B cell (primary cell): ENCODE data around the gene EHD1. TPM values are rescaled to one million over a fixed set of nuclear protein-coding genes. Genes with fewer than 3 reads are reported as not detected.

Experiments
- ATAC-seq: fragments of 200-7000 bp; cut with Tn5 transposase; one replicate; pipeline ENCODE4 v1.10.0; 2021; ENCODE audit warnings: low read depth, mild to moderate bottlenecking, moderate number of reproducible peaks, moderate library complexity
- CTCF ChIA-PET: fragments of 350-600 bp; sonication (Branson Sonifier 250); formaldehyde crosslinking; loops from one replicate; lab custom pipeline; 2021; ENCODE audit warnings: antibody characterized with exemption, inconsistent platforms; lab: Charles Lee
- POLR2A ChIA-PET: fragments of 350-600 bp; sonication (Branson Sonifier 250); formaldehyde crosslinking; loops from one replicate; lab custom pipeline; 2021; ENCODE audit warnings: antibody characterized with exemption; lab: Charles Lee
- DNase-seq: peaks from one replicate; pipeline ENCODE4 v3.0.0; 2013
- H2AFZ ChIP-seq: 2 replicates; pipeline ENCODE4 v1.6.1; 2012; ENCODE audit warnings: mild to moderate bottlenecking, low read depth, low read length; ENCODE audit not compliant: insufficient read depth, poor library complexity, severe bottlenecking
- H3K27ac ChIP-seq, 2 donors: 1 replicate in 1 of 2; 2 replicates in 1 of 2; pipeline ENCODE4 v1.5.1; 2012 to 2013; ENCODE audit warnings: low read length in 2 of 2, mild to moderate bottlenecking in 2 of 2, moderate library complexity in 1 of 2
- H3K27me3 ChIP-seq, 4 experiments: fragments of 200-600 bp in 1 of 4; sonication (generic) in 1 of 4; replicated peaks in 1 of 4; 1 replicate in 2 of 4; 2 replicates in 2 of 4; pipeline versions ENCODE4 v1.6.1 to v1.7.0; 2013 to 2016; ENCODE audit warnings: low read length in 3 of 4, mild to moderate bottlenecking in 2 of 4, mixed read lengths in 1 of 4, moderate library complexity in 1 of 4; ENCODE audit not compliant: insufficient read depth in 4 of 4, control insufficient read depth in 3 of 4; ENCODE audit errors: control extremely low read depth in 1 of 4
- H3K36me3 ChIP-seq, 2 experiments: replicated peaks in 1 of 2; 1 replicate in 1 of 2; 2 replicates in 1 of 2; pipeline versions ENCODE4 v1.6.1 to v1.7.1; 2013; ENCODE audit warnings: low read length in 1 of 2; ENCODE audit not compliant: insufficient read depth in 2 of 2, control insufficient read depth in 1 of 2; ENCODE audit errors: control extremely low read depth in 1 of 2, extremely low read depth in 1 of 2
- H3K4me1 ChIP-seq, 2 donors: fragments of 200-600 bp in 1 of 2; sonication (generic) in 1 of 2; 1 replicate in 1 of 2; 2 replicates in 1 of 2; pipeline versions ENCODE4 v1.5.1 to v1.6.1; 2013 to 2017; ENCODE audit warnings: low read length in 2 of 2; ENCODE audit not compliant: control insufficient read depth in 2 of 2, insufficient read depth in 2 of 2
- H3K4me2 ChIP-seq: replicated peaks from 2 replicates; pipeline ENCODE3; 2012; ENCODE audit warnings: mild to moderate bottlenecking, low read depth, low read length; ENCODE audit not compliant: poor library complexity, severe bottlenecking
- H3K4me3 ChIP-seq, 5 experiments: fragments of 200-600 bp in 1 of 5; sonication (generic) in 1 of 5; 1 replicate in 3 of 5; 2 replicates in 2 of 5; pipeline versions ENCODE4 v1.5.1 to v1.7.0; 2011 to 2016; ENCODE audit warnings: low read length in 4 of 5, mild to moderate bottlenecking in 4 of 5, low read depth in 2 of 5, control low read depth in 1 of 5, moderate library complexity in 1 of 5; ENCODE audit not compliant: insufficient read depth in 1 of 5; ENCODE audit errors: control extremely low read depth in 1 of 5, extremely low read depth in 1 of 5
- H3K79me2 ChIP-seq: fragments of 200-600 bp; sonication (generic); one replicate; pipeline ENCODE4 v1.6.0; 2016; ENCODE audit warnings: low read length; ENCODE audit not compliant: control insufficient read depth, insufficient read depth
- H3K9ac ChIP-seq: fragments of 200-600 bp; sonication (generic); 2 replicates; pipeline ENCODE4 v1.6.1; 2017; ENCODE audit warnings: mild to moderate bottlenecking, low read length, moderate library complexity
- H3K9me3 ChIP-seq, 3 donors: one replicate each; pipeline versions ENCODE4 v1.6.1 to v1.7.1; 2013; ENCODE audit warnings: low read length in 2 of 3; ENCODE audit not compliant: control insufficient read depth in 2 of 3, insufficient read depth in 1 of 3; ENCODE audit errors: control extremely low read depth in 1 of 3
- H4K20me1 ChIP-seq: 2 replicates; pipeline ENCODE4 v1.6.0; 2012; ENCODE audit warnings: mild to moderate bottlenecking, low read length; ENCODE audit not compliant: insufficient read depth, control insufficient read depth, poor library complexity, severe bottlenecking
- H3K27ac Mint-ChIP-seq: one replicate; pipeline ENCODE4 v1.8.0; 2021; ENCODE audit warnings: mixed read lengths
- H3K27me3 Mint-ChIP-seq: one replicate; pipeline ENCODE4 v1.8.0; 2021; ENCODE audit warnings: mixed read lengths
- H3K4me1 Mint-ChIP-seq: one replicate; pipeline ENCODE4 v1.8.0; 2021; ENCODE audit warnings: mixed read lengths
- H3K4me3 Mint-ChIP-seq: one replicate; pipeline ENCODE4 v1.8.0; 2021; ENCODE audit warnings: mixed read lengths
- H3K9me3 Mint-ChIP-seq: one replicate; pipeline ENCODE4 v1.8.0; 2022; ENCODE audit warnings: mixed read lengths; ENCODE audit not compliant: insufficient read depth
- CTCF ChIP-seq: fragments of 200-600 bp; IDR thresholded peaks from one replicate; pipeline ENCODE4 v1.8.0; 2022; ENCODE audit warnings: antibody characterized with exemption, mild to moderate bottlenecking
- EZH2 ChIP-seq: IDR thresholded peaks from 2 replicates; pipeline ENCODE4 v1.6.1; 2012; ENCODE audit warnings: borderline replicate concordance, low read depth, mild to moderate bottlenecking, moderate library complexity, low read length; ENCODE audit not compliant: insufficient read depth, poor library complexity, severe bottlenecking
- WGBS: methylation state at CpG from one replicate; pipeline ENCODE4 v1.1.5; 2013; ENCODE audit warnings: missing lambda C conversion rate; ENCODE audit not compliant: insufficient coverage; 5-methylcytosine and 5-hydroxymethylcytosine counted together
- intact Hi-C: fragments of 100-400 bp; cut with micrococcal nuclease; formaldehyde crosslinking; loops from one replicate; pipeline ENCODE4 v1.10.0; 2022
- polyA plus RNA-seq: library from polyadenylated mRNA; depleted of rRNA; stranded (reverse); fragments of >200 nt; gene quantifications from 2 replicates; pipeline ENCODE4 v1.2.3, GENCODE V29; 2012
- total RNA-seq, 2 donors: library from RNA; stranded (reverse); fragments of 120-200 nt in 1 of 2; gene quantifications; 1 replicate in 1 of 2; 2 replicates in 1 of 2; pipeline versions ENCODE4 v1.2.3 to v1.2.4, GENCODE V29; 2013 to 2022

The EHD1 gene
- total and polyA plus RNA-seq, 2 donors (not counting 1 experiment from before 2014, with no cell fraction given), result 208 to 280 TPM

DNA sequence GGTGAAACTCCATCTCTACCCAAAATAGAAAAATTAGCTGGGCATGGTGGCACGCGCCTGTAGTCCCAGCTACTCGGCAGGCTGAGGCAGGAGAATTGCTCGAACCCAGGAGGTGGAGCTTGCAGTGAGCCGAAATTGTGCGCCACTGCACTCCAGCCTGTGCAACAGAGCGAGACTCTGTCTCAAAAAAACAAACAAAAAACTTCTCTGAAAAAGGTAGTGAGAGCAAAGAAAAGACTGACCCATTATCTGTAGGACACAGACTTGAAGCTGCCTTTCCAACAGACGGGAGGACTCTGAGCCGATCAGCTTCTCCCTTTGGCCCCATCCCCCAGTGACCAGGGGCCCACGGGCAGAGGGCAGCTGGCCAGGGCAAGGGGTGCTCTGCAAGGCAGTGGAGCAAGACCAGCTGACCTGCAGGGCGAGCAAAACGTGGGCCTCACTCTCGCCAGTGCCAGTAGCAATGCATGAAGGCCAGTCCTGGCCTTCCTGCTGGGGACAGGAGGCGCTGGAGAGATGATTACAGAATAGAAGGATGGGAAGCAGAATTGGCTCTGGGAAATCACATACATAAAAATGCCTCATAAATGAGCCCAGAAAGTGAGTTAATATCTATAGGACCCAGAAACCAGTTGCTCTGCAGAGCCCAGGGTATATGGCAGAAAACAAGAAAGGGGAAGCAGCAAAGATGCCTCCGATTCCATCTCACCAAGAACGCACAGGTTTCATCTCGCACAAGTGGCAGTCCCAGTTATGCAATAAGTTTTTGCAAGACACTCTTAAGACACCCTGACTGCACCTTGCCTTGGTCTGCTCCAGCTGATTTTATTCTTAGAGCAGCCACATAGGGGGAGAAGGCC lies 2.8 kb downstream of the EHD1 start:
- Mint-ChIP-seq H3K4me1 (peaks cover 80% of the 10 kb centered on the region), H3K9me3 (no peaks in the 10 kb centered on the region), H3K27ac (peak overlapping the region; percentile 94), H3K27me3 (no peaks in the 10 kb centered on the region), H3K4me3 (peak overlapping the region; percentile 95)
- H4K20me1 ChIP-seq, result peaks cover 75% of the 10 kb centered on the region
- no peaks in the 10 kb centered on the region for H3K27me3 ChIP-seq
- peaks cover 0 to 4% (median 0%) of the 10 kb centered on the region in 3 donors for H3K9me3 ChIP-seq
- TF ChIP-seq CTCF, result no peak
- no peak for TF ChIP-seq EZH2
- H3K79me2 ChIP-seq, result peaks cover 78% of the 10 kb centered on the region
- no peak overlapping the region for H2AFZ ChIP-seq
- ChIA-PET POLR2A (interaction anchor here (0.7 to 10.0 kb wide), 5 partner anchors 10 to 97 kb away, joined by 3 to 158 read pairs (median 4); no protein-coding TSS in a partner anchor), CTCF (interaction anchor here (1.4 to 30.2 kb wide), 5 partner anchors 9 to 19 kb away, joined by 3 to 1254 read pairs (median 16); partner anchors contain the start of gene CDC42BPG)
- peaks cover 72 to 82% of the 10 kb centered on the region in 2 donors for H3K4me1 ChIP-seq
- peak overlapping the region; percentile 55 to 99 (median 92) for H3K4me3 ChIP-seq
- peak overlapping the region; percentile 99 for H3K9ac ChIP-seq
- WGBS, result 54% methylated on average over 10 of the region's 17 CpGs
- H3K4me2 ChIP-seq, result peak overlapping the region; percentile 95
- ATAC-seq (no peak), DNase-seq (peak; percentile 61)
- no peak overlapping the region for H3K27ac ChIP-seq
- peaks cover 0 to 47% of the 10 kb centered on the region in 2 experiments for H3K36me3 ChIP-seq
- intact Hi-C loops, result no loop called here
